ENCODE measurements around the gene SLC6A2. TPM values are rescaled to one million over a fixed set of nuclear protein-coding genes. Genes with fewer than 3 reads are reported as not detected.

Gene SLC6A2
- total RNA-seq, 1 donor from 2014 or later, result not detected

- Histone ChIP-seq H3K36me3 (no peaks in the 10 kb centered on the region), H3K27ac (no peak overlapping the region), H3K9me3 (no peaks in the 10 kb centered on the region), H3K27me3 (no peaks in the 10 kb centered on the region), H3K4me1 (no peaks in the 10 kb centered on the region), H3K4me3 (no peak overlapping the region)
- no peak for DNase-seq (ENCODE audit: low spot score in 2 of 2)
- TF ChIP-seq, protein P1, sequence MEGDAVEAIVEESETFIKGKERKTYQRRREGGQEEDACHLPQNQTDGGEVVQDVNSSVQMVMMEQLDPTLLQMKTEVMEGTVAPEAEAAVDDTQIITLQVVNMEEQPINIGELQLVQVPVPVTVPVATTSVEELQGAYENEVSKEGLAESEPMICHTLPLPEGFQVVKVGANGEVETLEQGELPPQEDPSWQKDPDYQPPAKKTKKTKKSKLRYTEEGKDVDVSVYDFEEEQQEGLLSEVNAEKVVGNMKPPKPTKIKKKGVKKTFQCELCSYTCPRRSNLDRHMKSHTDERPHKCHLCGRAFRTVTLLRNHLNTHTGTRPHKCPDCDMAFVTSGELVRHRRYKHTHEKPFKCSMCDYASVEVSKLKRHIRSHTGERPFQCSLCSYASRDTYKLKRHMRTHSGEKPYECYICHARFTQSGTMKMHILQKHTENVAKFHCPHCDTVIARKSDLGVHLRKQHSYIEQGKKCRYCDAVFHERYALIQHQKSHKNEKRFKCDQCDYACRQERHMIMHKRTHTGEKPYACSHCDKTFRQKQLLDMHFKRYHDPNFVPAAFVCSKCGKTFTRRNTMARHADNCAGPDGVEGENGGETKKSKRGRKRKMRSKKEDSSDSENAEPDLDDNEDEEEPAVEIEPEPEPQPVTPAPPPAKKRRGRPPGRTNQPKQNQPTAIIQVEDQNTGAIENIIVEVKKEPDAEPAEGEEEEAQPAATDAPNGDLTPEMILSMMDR (IDR thresholded peaks at IDR 0.05), result no peak
- intact Hi-C loops (cut with DNase I), result no loop called here
Measured at GRCh38 chr16:55641430-55642056, 14.2 kb upstream of the SLC6A2 start.

- intact Hi-C loops (cut with DNase I), result no loop called here
- DNase-seq (ENCODE audit: low spot score in 2 of 2), result no peak
- Histone ChIP-seq H3K4me1 (no peaks in the 10 kb centered on the region), H3K4me3 (no peak overlapping the region), H3K27ac (no peak overlapping the region), H3K27me3 (no peaks in the 10 kb centered on the region), H3K36me3 (no peaks in the 10 kb centered on the region), H3K9me3 (no peaks in the 10 kb centered on the region)
- TF ChIP-seq, protein P1 (IDR thresholded peaks at IDR 0.05), result no peak
Measured at GRCh38 chr16:55642611-55643010, 13.2 kb upstream of the SLC6A2 start.

- intact Hi-C loops (cut with DNase I), result no loop called here
- H3K4me1 ChIP-seq, result no peaks in the 10 kb centered on the region
- TF ChIP-seq, protein P1 (IDR thresholded peaks at IDR 0.05), result no peak
- no peaks in the 10 kb centered on the region for H3K27me3 ChIP-seq
- H3K4me3 ChIP-seq, result no peak overlapping the region
- no peak overlapping the region for H3K27ac ChIP-seq
- no peak for DNase-seq (ENCODE audit: low spot score in 2 of 2)
- no peaks in the 10 kb centered on the region for H3K9me3 ChIP-seq
- H3K36me3 ChIP-seq, result no peaks in the 10 kb centered on the region
Measured at GRCh38 chr16:55643161-55643970, 12.4 kb upstream of the SLC6A2 start.

DNA sequence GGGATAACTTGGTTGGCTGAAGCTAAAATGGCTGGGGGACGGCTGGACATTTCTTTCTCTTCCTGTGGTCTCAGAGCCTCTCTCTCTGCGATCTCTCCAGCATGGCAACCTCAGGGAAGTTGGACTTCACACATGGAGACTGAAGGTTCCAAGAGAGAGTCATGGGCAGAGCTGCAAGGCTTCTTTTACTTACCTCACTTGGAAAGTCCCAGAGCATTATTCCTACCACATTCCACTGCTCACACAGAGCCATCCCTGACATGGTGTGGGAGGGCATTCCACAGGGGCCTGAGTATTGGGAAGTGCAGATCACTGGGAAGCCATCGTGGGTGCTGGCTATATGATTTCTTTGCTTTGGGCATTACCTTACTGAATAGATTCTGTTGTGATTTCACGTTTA lies 9.8 kb upstream of the SLC6A2 start:
- Histone ChIP-seq H3K4me3 (no peak overlapping the region), H3K36me3 (no peaks in the 10 kb centered on the region), H3K4me1 (no peaks in the 10 kb centered on the region), H3K9me3 (no peaks in the 10 kb centered on the region), H3K27me3 (no peaks in the 10 kb centered on the region), H3K27ac (no peak overlapping the region)
- TF ChIP-seq, protein P1 (IDR thresholded peaks at IDR 0.05), result no peak
- DNase-seq (ENCODE audit: low spot score in 2 of 2), result no peak
- intact Hi-C loops (cut with DNase I), result no loop called here

- H3K27me3 ChIP-seq, result no peaks in the 10 kb centered on the region
- H3K4me1 ChIP-seq, result no peaks in the 10 kb centered on the region
- TF ChIP-seq, protein P1 (IDR thresholded peaks at IDR 0.05), result no peak
- H3K9me3 ChIP-seq, result no peaks in the 10 kb centered on the region
- no peak overlapping the region for H3K4me3 ChIP-seq
- intact Hi-C loops (cut with DNase I), result no loop called here
- DNase-seq (ENCODE audit: low spot score in 2 of 2), result no peak
- H3K36me3 ChIP-seq, result no peaks in the 10 kb centered on the region
- H3K27ac ChIP-seq, result no peak overlapping the region
Measured at GRCh38 chr16:55647343-55647742, 8.4 kb upstream of the SLC6A2 start.

All from ascending aorta (tissue), 2 donors.